ENCODE measurements around the gene C1QTNF5.

GRCh38 chr11:119320240-119320775, 20.4 kb downstream of the C1QTNF5 start:
- TF ChIP-seq, protein P1, sequence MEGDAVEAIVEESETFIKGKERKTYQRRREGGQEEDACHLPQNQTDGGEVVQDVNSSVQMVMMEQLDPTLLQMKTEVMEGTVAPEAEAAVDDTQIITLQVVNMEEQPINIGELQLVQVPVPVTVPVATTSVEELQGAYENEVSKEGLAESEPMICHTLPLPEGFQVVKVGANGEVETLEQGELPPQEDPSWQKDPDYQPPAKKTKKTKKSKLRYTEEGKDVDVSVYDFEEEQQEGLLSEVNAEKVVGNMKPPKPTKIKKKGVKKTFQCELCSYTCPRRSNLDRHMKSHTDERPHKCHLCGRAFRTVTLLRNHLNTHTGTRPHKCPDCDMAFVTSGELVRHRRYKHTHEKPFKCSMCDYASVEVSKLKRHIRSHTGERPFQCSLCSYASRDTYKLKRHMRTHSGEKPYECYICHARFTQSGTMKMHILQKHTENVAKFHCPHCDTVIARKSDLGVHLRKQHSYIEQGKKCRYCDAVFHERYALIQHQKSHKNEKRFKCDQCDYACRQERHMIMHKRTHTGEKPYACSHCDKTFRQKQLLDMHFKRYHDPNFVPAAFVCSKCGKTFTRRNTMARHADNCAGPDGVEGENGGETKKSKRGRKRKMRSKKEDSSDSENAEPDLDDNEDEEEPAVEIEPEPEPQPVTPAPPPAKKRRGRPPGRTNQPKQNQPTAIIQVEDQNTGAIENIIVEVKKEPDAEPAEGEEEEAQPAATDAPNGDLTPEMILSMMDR (IDR thresholded peaks at IDR 0.05), result no peak
- TF ChIP-seq POLR2A (IDR thresholded peaks at IDR 0.05) (no peak), EP300 (IDR thresholded peaks at IDR 0.05) (no peak)
